MG63 (cell line): ENCODE measurements around the gene CTPS1. TPM values are rescaled to one million over a fixed set of nuclear protein-coding genes. Genes with fewer than 3 reads are reported as not detected.

Experiments used
- DNase-seq: peaks from one replicate; pipeline ENCODE4 v3.0.0-alpha.2; 2020
- H3K27me3 ChIP-seq: fragments of 250-450 bp; sonication (Bioruptor Pico); 2 replicates; pipeline ENCODE4 v1.5.1; 2020; ENCODE audit warnings: mild to moderate bottlenecking, moderate library complexity
- H3K36me3 ChIP-seq: fragments of 250-450 bp; sonication (Bioruptor Pico); 2 replicates; pipeline ENCODE4 v1.5.1; 2020; ENCODE audit warnings: mild to moderate bottlenecking, moderate library complexity
- H3K4me3 ChIP-seq: fragments of 250-450 bp; sonication (Bioruptor Pico); 2 replicates; pipeline ENCODE4 v1.5.1; 2020; ENCODE audit warnings: mild to moderate bottlenecking, moderate library complexity
- H3K9me3 ChIP-seq: fragments of 250-450 bp; sonication (Bioruptor Pico); 2 replicates; pipeline ENCODE4 v1.5.1; 2020; ENCODE audit warnings: mild to moderate bottlenecking, moderate library complexity
- total RNA-seq: library from RNA; depleted of rRNA; stranded (reverse); fragments of >200 nt; shearing (Covaris generic); gene quantifications from 2 replicates; pipeline ENCODE4 v1.2.3, GENCODE V29; 2014; ENCODE audit warnings: low replicate concordance

The CTPS1 gene
- total RNA-seq, 1 experiment from 2014 or later = 48.3 TPM

- no peak for DNase-seq
- Histone ChIP-seq H3K36me3 (peaks cover 28% of the 10 kb centered on the region), H3K27me3 (no peaks in the 10 kb centered on the region), H3K9me3 (no peaks in the 10 kb centered on the region), H3K4me3 (no peak overlapping the region)
Observed at GRCh38 chr1:41025979-41026819, 46.7 kb downstream of the CTPS1 start.

- H3K9me3 ChIP-seq = no peaks in the 10 kb centered on the region
- H3K27me3 ChIP-seq = no peaks in the 10 kb centered on the region
- peaks cover 34% of the 10 kb centered on the region for H3K36me3 ChIP-seq
- DNase-seq = no peak
- no peak overlapping the region for H3K4me3 ChIP-seq
Observed at GRCh38 chr1:41028034-41028642, 48.6 kb downstream of the CTPS1 start.

GRCh38 chr1:41030872-41031616, 51.5 kb downstream of the CTPS1 start:
- Histone ChIP-seq H3K27me3 (no peaks in the 10 kb centered on the region), H3K4me3 (no peak overlapping the region), H3K9me3 (no peaks in the 10 kb centered on the region), H3K36me3 (peaks cover 35% of the 10 kb centered on the region)
- no peak for DNase-seq

- no peak for DNase-seq
- Histone ChIP-seq H3K9me3 (no peaks in the 10 kb centered on the region), H3K4me3 (no peak overlapping the region), H3K27me3 (no peaks in the 10 kb centered on the region), H3K36me3 (peaks cover 44% of the 10 kb centered on the region)
Observed at GRCh38 chr1:41032147-41032546, 52.7 kb downstream of the CTPS1 start.

- no peak for DNase-seq
- Histone ChIP-seq H3K9me3 (no peaks in the 10 kb centered on the region), H3K27me3 (no peaks in the 10 kb centered on the region), H3K36me3 (peaks cover 45% of the 10 kb centered on the region), H3K4me3 (no peak overlapping the region)
Observed at GRCh38 chr1:41033272-41033671, 53.8 kb downstream of the CTPS1 start.

GRCh38 chr1:41037116-41037903, 57.8 kb downstream of the CTPS1 start:
- Histone ChIP-seq H3K27me3 (no peaks in the 10 kb centered on the region), H3K36me3 (peaks cover 42% of the 10 kb centered on the region), H3K9me3 (no peaks in the 10 kb centered on the region), H3K4me3 (no peak overlapping the region)
- DNase-seq = no peak

- no peak overlapping the region for H3K4me3 ChIP-seq
- no peak for DNase-seq
- peaks cover 43% of the 10 kb centered on the region for H3K36me3 ChIP-seq
- H3K27me3 ChIP-seq = no peaks in the 10 kb centered on the region
- H3K9me3 ChIP-seq = no peaks in the 10 kb centered on the region
Observed at GRCh38 chr1:41038110-41038509, 58.6 kb downstream of the CTPS1 start.

GRCh38 chr1:41041614-41042270, 62.2 kb downstream of the CTPS1 start:
- H3K4me3 ChIP-seq = no peak overlapping the region
- DNase-seq = no peak
- no peaks in the 10 kb centered on the region for H3K9me3 ChIP-seq
- H3K27me3 ChIP-seq = no peaks in the 10 kb centered on the region
- H3K36me3 ChIP-seq = peaks cover 43% of the 10 kb centered on the region

- DNase-seq = no peak
- H3K4me3 ChIP-seq = no peak overlapping the region
- no peaks in the 10 kb centered on the region for H3K9me3 ChIP-seq
- H3K27me3 ChIP-seq = no peaks in the 10 kb centered on the region
- H3K36me3 ChIP-seq = peaks cover 35% of the 10 kb centered on the region
Observed at GRCh38 chr1:41044187-41044586, 64.7 kb downstream of the CTPS1 start.

- Histone ChIP-seq H3K4me3 (no peak overlapping the region), H3K36me3 (peaks cover 35% of the 10 kb centered on the region), H3K9me3 (no peaks in the 10 kb centered on the region), H3K27me3 (no peaks in the 10 kb centered on the region)
- peak; percentile 33 for DNase-seq
Observed at GRCh38 chr1:41045740-41046139, 66.2 kb downstream of the CTPS1 start.

- H3K27me3 ChIP-seq = no peaks in the 10 kb centered on the region
Observed at GRCh38 chr1:41046347-41046775, 66.9 kb downstream of the CTPS1 start.

GRCh38 chr1:41048540-41048939, 69.0 kb downstream of the CTPS1 start:
- Histone ChIP-seq H3K36me3 (peaks cover 24% of the 10 kb centered on the region), H3K27me3 (no peaks in the 10 kb centered on the region), H3K9me3 (no peaks in the 10 kb centered on the region), H3K4me3 (no peak overlapping the region)
- DNase-seq = no peak

More at GRCh38 chr1:41046347-41046775, 66.9 kb downstream of the CTPS1 start:
- Histone ChIP-seq H3K36me3 (peaks cover 31% of the 10 kb centered on the region), H3K4me3 (no peak overlapping the region), H3K9me3 (no peaks in the 10 kb centered on the region)
- no peak for DNase-seq

GRCh38 chr1:41051022-41051421, 71.5 kb downstream of the CTPS1 start:
- H3K27me3 ChIP-seq = no peaks in the 10 kb centered on the region
- no peaks in the 10 kb centered on the region for H3K9me3 ChIP-seq
- H3K4me3 ChIP-seq = no peak overlapping the region
- peaks cover 16% of the 10 kb centered on the region for H3K36me3 ChIP-seq
- no peak for DNase-seq

- H3K9me3 ChIP-seq = no peaks in the 10 kb centered on the region
- H3K36me3 ChIP-seq = peaks cover 7% of the 10 kb centered on the region
- no peak for DNase-seq
- H3K4me3 ChIP-seq = no peak overlapping the region
- H3K27me3 ChIP-seq = no peaks in the 10 kb centered on the region
Observed at GRCh38 chr1:41053316-41053715, 73.8 kb downstream of the CTPS1 start.

- Histone ChIP-seq H3K27me3 (no peaks in the 10 kb centered on the region), H3K4me3 (no peak overlapping the region), H3K36me3 (peaks cover 12% of the 10 kb centered on the region), H3K9me3 (no peaks in the 10 kb centered on the region)
- no peak for DNase-seq
Observed at GRCh38 chr1:41056907-41057306, 77.4 kb downstream of the CTPS1 start.
